Ectodermal cell (in vitro differentiated cells): Measurements from ENCODE around the gene DAPK2.

Experiments used
- H3K27ac ChIP-seq: 2 replicates; pipeline ENCODE4 v1.7.0; 2013; ENCODE audit warnings: mild to moderate bottlenecking, low read depth, low read length; ENCODE audit not compliant: insufficient read depth, poor library complexity, severe bottlenecking
- H3K27me3 ChIP-seq: 2 replicates; pipeline ENCODE4 v1.7.0; 2013; ENCODE audit warnings: mild to moderate bottlenecking, low read length; ENCODE audit not compliant: insufficient read depth, control insufficient read depth, poor library complexity, severe bottlenecking
- H3K36me3 ChIP-seq: one replicate; pipeline ENCODE4 v1.7.0; 2013; ENCODE audit warnings: low read length; ENCODE audit not compliant: control insufficient read depth, insufficient read depth
- H3K4me1 ChIP-seq: one replicate; pipeline ENCODE4 v1.7.0; 2013; ENCODE audit warnings: low read length; ENCODE audit not compliant: control insufficient read depth, insufficient read depth
- H3K4me3 ChIP-seq: 2 replicates; pipeline ENCODE4 v1.7.0; 2013; ENCODE audit warnings: low read depth, low read length, control low read depth; ENCODE audit not compliant: insufficient read depth
- H3K9me3 ChIP-seq: 2 replicates; pipeline ENCODE4 v1.7.0; 2013; ENCODE audit warnings: mild to moderate bottlenecking, low read length, moderate library complexity; ENCODE audit not compliant: control insufficient read depth
- WGBS, 2 experiments: methylation state at CpG; one replicate each; pipeline ENCODE4 v1.1.7; 2013; ENCODE audit warnings: missing lambda C conversion rate in 2 of 2; 5-methylcytosine and 5-hydroxymethylcytosine counted together

Gene DAPK2

GRCh38 chr15:63896336-63897115, 149.8 kb downstream of the DAPK2 start:
- Histone ChIP-seq H3K4me1 (peaks cover 7% of the 10 kb centered on the region), H3K36me3 (no peaks in the 10 kb centered on the region), H3K4me3 (no peak overlapping the region), H3K27ac (no peak overlapping the region), H3K9me3 (no peaks in the 10 kb centered on the region), H3K27me3 (no peaks in the 10 kb centered on the region)
- WGBS, 2 experiments: 70 to 74% methylated on average over 15 of the region's 15 CpGs

- H3K36me3 ChIP-seq: no peaks in the 10 kb centered on the region
- no peak overlapping the region for H3K4me3 ChIP-seq
- peaks cover 7% of the 10 kb centered on the region for H3K4me1 ChIP-seq
- no peaks in the 10 kb centered on the region for H3K27me3 ChIP-seq
- 83 to 85% methylated on average over 8 of the region's 8 CpGs for WGBS, 2 experiments
- H3K9me3 ChIP-seq: no peaks in the 10 kb centered on the region
- no peak overlapping the region for H3K27ac ChIP-seq
Measured at GRCh38 chr15:63895787-63896218, 150.5 kb downstream of the DAPK2 start.

GRCh38 chr15:63895194-63895593, 151.1 kb downstream of the DAPK2 start:
- H3K27ac ChIP-seq: no peak overlapping the region
- H3K27me3 ChIP-seq: no peaks in the 10 kb centered on the region
- no peak overlapping the region for H3K4me3 ChIP-seq
- no peaks in the 10 kb centered on the region for H3K9me3 ChIP-seq
- 93 to 95% methylated on average over 6 of the region's 6 CpGs for WGBS, 2 experiments
- peaks cover 7% of the 10 kb centered on the region for H3K4me1 ChIP-seq
- no peaks in the 10 kb centered on the region for H3K36me3 ChIP-seq

- Histone ChIP-seq H3K4me1 (peaks cover 7% of the 10 kb centered on the region), H3K4me3 (no peak overlapping the region), H3K36me3 (no peaks in the 10 kb centered on the region), H3K27ac (no peak overlapping the region), H3K27me3 (no peaks in the 10 kb centered on the region), H3K9me3 (no peaks in the 10 kb centered on the region)
- WGBS, 2 experiments: 94 to 95% methylated on average over 6 of the region's 6 CpGs
Measured at GRCh38 chr15:63894662-63894949, 151.7 kb downstream of the DAPK2 start.

- 90 to 93% methylated on average over 12 of the region's 12 CpGs for WGBS, 2 experiments
- no peaks in the 10 kb centered on the region for H3K36me3 ChIP-seq
- H3K4me1 ChIP-seq: peaks cover 7% of the 10 kb centered on the region
- H3K4me3 ChIP-seq: no peak overlapping the region
- no peaks in the 10 kb centered on the region for H3K27me3 ChIP-seq
- no peak overlapping the region for H3K27ac ChIP-seq
- H3K9me3 ChIP-seq: no peaks in the 10 kb centered on the region
Measured at GRCh38 chr15:63893866-63894661, 152.2 kb downstream of the DAPK2 start.

- H3K9me3 ChIP-seq: no peaks in the 10 kb centered on the region
- H3K36me3 ChIP-seq: no peaks in the 10 kb centered on the region
- H3K27ac ChIP-seq: no peak overlapping the region
- H3K27me3 ChIP-seq: no peaks in the 10 kb centered on the region
- H3K4me1 ChIP-seq: peaks cover 7% of the 10 kb centered on the region
- H3K4me3 ChIP-seq: no peak overlapping the region
- 92 to 96% methylated on average over 11 of the region's 11 CpGs for WGBS, 2 experiments
Measured at GRCh38 chr15:63892794-63893441, 153.4 kb downstream of the DAPK2 start.

GRCh38 chr15:63891768-63892133, 154.5 kb downstream of the DAPK2 start:
- Histone ChIP-seq H3K4me1 (no peaks in the 10 kb centered on the region), H3K9me3 (no peaks in the 10 kb centered on the region), H3K27ac (no peak overlapping the region), H3K27me3 (no peaks in the 10 kb centered on the region), H3K36me3 (no peaks in the 10 kb centered on the region), H3K4me3 (no peak overlapping the region)
- 89 to 90% methylated on average over 3 of the region's 3 CpGs for WGBS, 2 experiments

GRCh38 chr15:63891079-63891767, 155.1 kb downstream of the DAPK2 start:
- Histone ChIP-seq H3K4me1 (no peaks in the 10 kb centered on the region), H3K27ac (no peak overlapping the region), H3K9me3 (no peaks in the 10 kb centered on the region), H3K4me3 (no peak overlapping the region), H3K27me3 (no peaks in the 10 kb centered on the region), H3K36me3 (no peaks in the 10 kb centered on the region)
- WGBS, 2 experiments: 31 to 35% methylated on average over 8 of the region's 8 CpGs

- Histone ChIP-seq H3K4me1 (no peaks in the 10 kb centered on the region), H3K4me3 (no peak overlapping the region), H3K27me3 (no peaks in the 10 kb centered on the region), H3K9me3 (no peaks in the 10 kb centered on the region), H3K36me3 (no peaks in the 10 kb centered on the region), H3K27ac (no peak overlapping the region)
- 90 to 91% methylated on average over 6 of the region's 6 CpGs for WGBS, 2 experiments
Measured at GRCh38 chr15:63890617-63891016, 155.7 kb downstream of the DAPK2 start.

GRCh38 chr15:63889831-63890230, 156.5 kb downstream of the DAPK2 start:
- H3K27me3 ChIP-seq: no peaks in the 10 kb centered on the region
- no peaks in the 10 kb centered on the region for H3K4me1 ChIP-seq
- H3K27ac ChIP-seq: no peak overlapping the region
- H3K9me3 ChIP-seq: no peaks in the 10 kb centered on the region
- WGBS, 2 experiments: 93 to 94% methylated on average over 5 of the region's 5 CpGs
- H3K36me3 ChIP-seq: no peaks in the 10 kb centered on the region
- no peak overlapping the region for H3K4me3 ChIP-seq
